GM10248 (cell line): ENCODE results near the gene PLAGL1.

Experiments used
- CTCF ChIA-PET: fragments of 300-600 bp; sonication (Branson Sonifier 250); formaldehyde crosslinking; extraction: SDS; loops from one replicate; lab custom pipeline; 2021; ENCODE audit warnings: antibody characterized with exemption; lab: Yijun Ruan, JAX
- POLR2A ChIA-PET: fragments of 350-650 bp; sonication (Branson Sonifier 250); formaldehyde crosslinking; extraction: SDS; loops from one replicate; lab custom pipeline; 2020; ENCODE audit warnings: antibody characterized with exemption; lab: Yijun Ruan, JAX
- DNase-seq: peaks from one replicate; pipeline ENCODE4 v3.0.0; 2012; ENCODE audit errors: extremely low spot score
- TF ChIP-seq, protein P1 (sequence below): IDR thresholded peaks from 2 replicates; pipeline ENCODE4 v1.5.1; 2012; ENCODE audit warnings: mild to moderate bottlenecking, low read depth; ENCODE audit errors: extremely low read depth, missing control alignments, control extremely low read depth

The PLAGL1 gene

DNA sequence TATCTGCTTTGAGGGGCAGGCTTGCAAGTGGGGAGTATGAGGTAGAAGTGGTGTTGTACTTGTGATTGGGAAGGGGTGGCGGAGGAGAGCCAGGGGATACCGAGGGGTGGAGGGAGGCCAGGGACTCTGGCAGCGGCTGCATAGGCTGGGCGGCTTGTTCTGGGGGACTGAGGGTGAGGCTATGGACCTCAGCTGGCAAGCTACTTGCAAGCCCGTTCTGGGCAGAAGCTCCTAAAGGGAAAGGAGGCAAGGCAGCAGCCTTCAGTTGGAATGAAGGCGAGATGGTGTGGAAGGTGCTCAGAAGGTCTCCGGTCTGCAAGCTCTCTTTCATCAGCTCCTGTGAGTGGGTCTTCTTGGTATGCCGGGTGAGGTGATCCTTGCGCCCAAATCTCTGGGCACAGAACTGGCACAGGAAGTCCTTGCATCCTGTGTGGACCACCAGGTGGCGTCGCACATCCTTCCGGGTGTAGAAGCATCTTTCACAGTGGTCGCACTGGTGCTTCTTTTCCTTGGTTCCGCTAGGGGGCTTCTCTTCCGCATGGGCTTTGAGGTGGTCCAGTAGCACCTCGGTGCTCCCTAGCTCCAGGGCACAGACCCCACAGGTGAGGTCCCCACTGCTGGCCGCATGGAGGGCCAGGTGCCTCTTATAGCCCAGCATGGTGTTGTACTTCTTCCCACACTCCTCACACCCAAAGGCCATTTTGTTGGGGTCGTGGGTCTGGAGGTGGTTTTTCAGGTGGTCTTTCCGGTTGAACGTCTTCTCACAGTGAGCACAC lies 66.0 kb downstream of the PLAGL1 start:
- TF ChIP-seq, protein P1, sequence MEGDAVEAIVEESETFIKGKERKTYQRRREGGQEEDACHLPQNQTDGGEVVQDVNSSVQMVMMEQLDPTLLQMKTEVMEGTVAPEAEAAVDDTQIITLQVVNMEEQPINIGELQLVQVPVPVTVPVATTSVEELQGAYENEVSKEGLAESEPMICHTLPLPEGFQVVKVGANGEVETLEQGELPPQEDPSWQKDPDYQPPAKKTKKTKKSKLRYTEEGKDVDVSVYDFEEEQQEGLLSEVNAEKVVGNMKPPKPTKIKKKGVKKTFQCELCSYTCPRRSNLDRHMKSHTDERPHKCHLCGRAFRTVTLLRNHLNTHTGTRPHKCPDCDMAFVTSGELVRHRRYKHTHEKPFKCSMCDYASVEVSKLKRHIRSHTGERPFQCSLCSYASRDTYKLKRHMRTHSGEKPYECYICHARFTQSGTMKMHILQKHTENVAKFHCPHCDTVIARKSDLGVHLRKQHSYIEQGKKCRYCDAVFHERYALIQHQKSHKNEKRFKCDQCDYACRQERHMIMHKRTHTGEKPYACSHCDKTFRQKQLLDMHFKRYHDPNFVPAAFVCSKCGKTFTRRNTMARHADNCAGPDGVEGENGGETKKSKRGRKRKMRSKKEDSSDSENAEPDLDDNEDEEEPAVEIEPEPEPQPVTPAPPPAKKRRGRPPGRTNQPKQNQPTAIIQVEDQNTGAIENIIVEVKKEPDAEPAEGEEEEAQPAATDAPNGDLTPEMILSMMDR = peak; percentile 49
- ChIA-PET POLR2A (no interaction called here), CTCF (interaction anchor here (0.6 to 5.6 kb wide), 25 partner anchors 9 to 366 kb away, joined by 3 to 27 read pairs (median 4); no protein-coding TSS in a partner anchor)
- DNase-seq = peak; percentile 49

DNA sequence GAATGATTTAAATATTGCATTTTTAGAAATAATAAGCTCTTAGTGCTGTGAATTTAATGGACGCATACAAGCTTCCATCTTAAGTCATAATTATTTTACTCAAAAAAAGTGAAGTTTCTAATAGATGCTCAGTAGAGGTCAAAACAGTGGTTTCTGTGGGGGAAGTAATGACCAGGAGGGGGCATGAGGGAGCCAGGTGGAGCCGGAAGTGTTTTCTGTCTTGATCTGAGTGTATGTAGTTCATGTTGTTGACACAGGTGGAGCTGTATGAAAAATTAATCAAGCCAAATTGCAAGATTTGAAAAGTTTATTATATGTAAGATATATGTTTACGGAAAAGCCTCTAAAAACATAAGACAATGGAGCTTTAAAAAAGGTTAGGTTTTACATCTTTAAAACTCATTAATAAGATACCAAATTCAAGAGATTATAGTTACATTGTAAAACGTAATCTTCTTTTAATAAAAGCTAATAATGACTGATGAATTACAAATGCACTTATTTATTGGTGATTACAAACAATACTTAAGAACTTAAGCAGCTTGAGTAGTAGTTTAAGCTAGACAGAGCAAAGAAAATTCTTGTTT lies 68.0 kb downstream of the PLAGL1 start:
- ChIA-PET CTCF (interaction anchor here (0.6 to 5.6 kb wide), 63 partner anchors 9 to 429 kb away, joined by 3 to 27 read pairs (median 4); partner anchors contain the start of genes FUCA2, LTV1, PLAGL1 and ZC2HC1B), POLR2A (no interaction called here)
- DNase-seq = peak; percentile 81
- TF ChIP-seq, protein P1 = peak; percentile 62

DNA sequence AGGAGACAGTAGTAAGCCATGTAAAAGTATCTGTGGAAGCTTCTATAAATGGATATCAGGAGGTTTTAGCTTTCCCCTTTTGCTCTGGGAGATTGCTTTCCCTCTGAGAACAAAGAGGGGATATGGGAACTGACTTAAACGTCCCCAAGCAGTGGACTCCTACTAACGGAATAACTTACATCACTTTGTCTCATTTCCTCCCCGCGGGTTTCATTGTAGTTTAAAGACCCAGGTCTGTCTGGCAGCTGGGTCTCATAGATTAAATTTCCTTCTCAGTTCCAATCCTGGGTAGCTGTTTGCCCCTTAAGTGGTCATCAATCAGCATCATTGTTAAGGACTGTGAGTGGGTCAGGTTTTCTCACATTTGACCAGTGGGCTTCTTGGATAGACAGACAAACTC lies 68.7 kb downstream of the PLAGL1 start:
- POLR2A ChIA-PET = no interaction called here
- TF ChIP-seq, protein P1 = no peak
- no peak for DNase-seq

DNA sequence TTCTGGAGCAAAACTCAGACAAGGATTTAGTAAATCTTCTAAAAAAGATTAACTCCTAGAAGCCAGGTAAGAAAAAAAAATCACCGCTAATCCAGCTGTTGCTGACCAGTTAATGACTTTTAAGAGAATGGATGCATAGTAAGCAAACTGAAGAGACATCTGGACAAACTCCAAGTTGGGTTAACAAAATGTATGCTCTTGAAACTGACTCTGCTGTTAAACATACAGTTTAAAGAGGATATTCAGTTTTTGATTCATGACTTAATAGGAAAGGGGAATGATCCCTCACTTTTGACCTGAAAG lies 70.4 kb downstream of the PLAGL1 start:
- POLR2A ChIA-PET = no interaction called here
- CTCF ChIA-PET = interaction anchor here (1.5 kb wide), 1 partner anchor 99 kb away, joined by 3 read pairs; no protein-coding TSS in a partner anchor
- TF ChIP-seq, protein P1 = no peak
- DNase-seq = no peak

More for the DNA sequence above, 68.7 kb downstream of the PLAGL1 start:
- CTCF ChIA-PET = interaction anchor here (0.7 to 5.6 kb wide), 56 partner anchors 8 to 428 kb away, joined by 3 to 27 read pairs (median 5); partner anchors contain the start of genes FUCA2 and PLAGL1

DNA sequence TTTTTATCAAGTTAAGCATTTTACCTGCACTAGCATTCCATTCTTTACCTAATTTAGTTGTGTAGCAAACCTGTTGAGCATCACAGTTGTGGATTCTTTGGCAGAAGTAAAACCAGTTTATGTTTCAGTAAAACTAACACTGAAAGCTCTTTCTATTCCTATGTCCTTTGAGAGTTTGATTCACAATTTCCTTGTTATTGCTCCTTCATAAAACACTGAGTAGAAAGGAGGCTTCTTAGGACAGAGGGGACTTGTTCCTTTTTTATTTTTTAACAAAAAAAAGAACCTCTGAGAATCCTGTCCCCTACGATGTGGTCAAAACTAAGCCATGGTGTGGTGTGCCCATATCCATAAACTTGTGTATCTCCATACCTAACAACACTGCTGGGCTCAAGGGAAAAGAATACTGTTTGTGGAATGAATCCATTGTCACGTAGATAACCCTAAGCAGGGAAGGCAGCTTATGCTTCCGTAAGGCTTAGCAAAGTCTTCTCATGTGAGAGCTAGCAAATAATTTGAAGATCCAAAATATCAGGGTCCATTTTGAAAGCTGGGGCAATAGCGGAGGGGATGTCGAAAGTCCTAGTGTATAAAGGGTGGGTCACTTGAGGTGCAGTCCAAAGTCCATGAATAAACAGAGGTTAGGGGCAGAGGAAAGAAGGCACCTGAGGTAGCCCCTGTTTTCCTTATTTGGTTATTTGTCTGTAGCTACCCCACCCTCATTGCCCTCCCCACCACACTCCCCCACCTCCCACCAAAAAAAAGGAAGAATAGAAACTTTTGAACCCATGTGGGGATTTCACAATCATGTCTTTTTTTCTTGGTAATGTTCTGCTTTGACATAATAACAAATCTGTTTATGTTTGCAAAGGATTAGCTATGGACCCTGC lies 71.0 kb downstream of the PLAGL1 start:
- ChIA-PET POLR2A (no interaction called here), CTCF (interaction anchor here (1.5 kb wide), 1 partner anchor 100 kb away, joined by 3 read pairs; no protein-coding TSS in a partner anchor)
- DNase-seq = no peak
- TF ChIP-seq, protein P1 = no peak

DNA sequence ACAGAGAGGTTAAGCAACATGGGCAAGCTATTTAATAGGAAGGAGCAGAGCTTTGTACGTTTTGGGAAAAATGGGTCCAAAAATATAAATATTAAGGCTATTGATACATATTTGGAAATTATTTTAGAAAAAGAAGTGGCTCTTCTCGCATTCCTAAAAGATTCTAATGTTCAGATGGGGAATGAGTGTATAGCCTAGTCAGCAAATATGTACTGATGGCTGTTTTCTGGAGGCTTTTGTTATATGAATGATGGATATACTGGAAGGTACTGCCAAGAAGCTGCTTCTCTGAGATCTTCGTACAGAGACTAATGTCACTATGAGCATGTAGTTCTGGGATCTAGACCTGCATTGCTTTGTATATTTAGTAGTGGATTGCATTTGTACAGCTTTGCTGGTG lies 71.7 kb downstream of the PLAGL1 start:
- DNase-seq = no peak
- POLR2A ChIA-PET = no interaction called here
- TF ChIP-seq, protein P1 = no peak
- CTCF ChIA-PET = no interaction called here
